ENCODE data around the gene ERICH4.
"Not testable (repeated sequence)": the region's sequence is repeated elsewhere in the genome, so short reads cannot be mapped to it uniquely, and the experiment has no call there.

Gene ERICH4

DNA sequence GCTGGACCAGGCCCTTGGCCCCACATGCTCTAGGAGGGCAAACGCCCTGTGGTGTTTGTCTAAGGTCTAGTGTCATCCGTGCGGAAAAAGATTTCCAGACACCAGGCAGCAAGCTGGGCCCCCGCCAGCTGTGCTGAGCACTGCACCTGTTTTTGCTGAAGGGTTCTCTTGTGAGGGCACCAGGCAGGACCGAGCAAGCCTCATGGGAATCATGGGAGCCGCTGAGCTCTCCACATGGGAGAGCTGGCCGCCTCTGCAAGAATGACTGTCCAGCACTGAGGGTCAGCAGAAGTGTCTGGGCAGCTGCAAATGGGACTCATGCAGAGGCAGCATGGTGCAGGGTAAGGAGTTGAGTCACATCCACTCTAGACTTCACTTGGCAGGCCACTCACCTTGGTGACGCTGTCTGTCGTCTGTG, 27.8 kb upstream of the ERICH4 start:
- peak; percentile 97 for DNase-seq

DNA sequence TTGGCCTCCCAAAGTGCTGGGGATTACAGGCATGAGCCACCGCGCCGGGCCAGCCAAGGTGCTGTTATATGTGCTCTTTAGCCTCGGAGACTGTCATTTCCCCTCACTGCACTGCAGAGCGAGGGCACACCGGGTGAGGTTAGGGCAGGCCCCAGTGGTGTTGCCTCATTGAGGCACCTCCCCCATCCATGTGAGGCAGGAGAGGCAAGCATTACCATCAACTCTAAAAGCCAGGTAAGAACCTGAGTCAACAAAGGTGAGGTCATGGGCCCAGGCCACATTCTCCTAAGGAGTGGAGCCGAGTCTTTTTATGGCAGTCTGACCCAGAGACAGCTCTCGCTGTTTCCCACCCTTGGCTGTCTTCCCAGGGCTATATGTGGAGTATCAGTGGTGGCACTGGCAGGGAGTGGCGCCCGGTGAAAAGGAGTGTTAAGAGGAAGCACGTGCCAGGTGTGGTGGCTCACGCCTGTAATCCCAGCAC, 26.7 kb upstream of the ERICH4 start:
- DNase-seq: peak; percentile 97

DNA sequence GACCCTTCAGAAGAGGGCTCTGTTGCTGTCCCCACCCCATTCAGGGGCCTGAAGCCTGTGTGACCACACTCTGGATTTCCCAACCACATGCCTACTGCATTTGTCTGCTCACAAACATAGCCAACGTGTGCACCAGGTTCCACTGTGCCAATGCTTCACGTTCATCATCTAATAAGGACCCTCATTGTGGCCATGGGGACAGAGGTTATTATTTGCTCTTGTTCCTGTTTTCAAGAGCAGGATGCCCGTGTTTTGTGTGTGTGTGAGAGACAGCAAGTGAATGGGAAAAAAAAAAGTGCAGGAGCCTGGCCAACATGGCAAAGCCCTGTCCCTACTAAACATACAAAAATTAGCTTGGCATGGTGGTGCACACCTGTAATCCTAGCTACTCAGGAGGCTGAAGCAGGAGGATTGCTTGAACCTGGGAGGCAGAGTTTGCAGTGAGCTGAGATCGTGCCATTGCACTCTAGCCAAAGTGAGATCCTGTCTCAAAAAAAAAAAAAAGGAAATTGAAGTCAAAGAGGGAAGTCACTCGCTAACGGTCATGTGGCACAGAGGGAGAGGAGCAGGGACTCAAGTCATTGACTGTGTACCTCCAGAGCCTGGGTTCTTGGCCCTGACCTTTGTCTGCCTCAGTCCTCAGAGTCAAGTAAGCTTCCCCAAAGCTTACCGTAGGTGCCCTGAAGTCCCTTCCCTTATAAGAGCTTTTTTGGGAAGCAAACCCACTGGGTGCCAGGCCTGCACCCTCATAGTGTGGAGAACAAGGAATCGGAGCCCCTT, 22.7 kb upstream of the ERICH4 start:
- DNase-seq: peak; percentile 85

DNA sequence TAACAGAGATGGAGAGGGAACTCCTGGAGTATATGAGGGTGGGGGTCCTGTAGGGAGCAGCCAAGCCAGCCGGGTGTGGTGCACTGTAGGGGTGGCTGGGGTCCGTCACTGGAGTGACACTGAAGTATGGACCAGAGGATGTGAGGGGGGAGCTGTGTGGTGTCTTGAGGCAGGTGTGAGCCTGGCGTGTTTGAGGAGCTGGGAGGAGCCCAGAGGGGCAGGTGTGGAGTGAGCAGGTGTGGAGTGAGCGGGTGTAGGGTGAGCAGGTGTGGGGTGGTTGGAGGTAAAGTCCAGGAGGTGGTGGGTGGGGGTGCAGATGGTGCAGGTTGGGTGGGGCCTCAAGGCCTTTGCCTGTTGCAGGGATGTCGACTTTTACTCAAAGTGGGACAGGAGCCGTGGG, 21.6 kb upstream of the ERICH4 start:
- DNase-seq: peak; percentile 86

DNA sequence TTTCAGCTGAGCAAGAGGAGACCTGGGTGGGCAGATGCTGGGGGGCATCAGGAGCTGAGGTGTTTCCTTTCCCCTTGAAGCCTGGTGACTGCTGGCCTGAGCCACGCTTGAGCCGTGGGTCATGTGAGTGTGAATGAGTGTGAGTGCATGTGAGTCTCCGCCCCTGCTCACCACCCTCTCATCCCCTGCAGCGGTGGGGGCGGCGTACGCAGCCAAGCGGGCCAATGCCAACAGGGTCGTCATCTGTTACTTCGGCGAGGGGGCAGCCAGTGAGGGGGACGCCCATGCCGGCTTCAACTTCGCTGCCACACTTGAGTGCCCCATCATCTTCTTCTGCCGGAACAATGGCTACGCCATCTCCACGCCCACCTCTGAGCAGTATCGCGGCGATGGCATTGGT, 21.0 kb upstream of the ERICH4 start:
- no peak for DNase-seq

DNA sequence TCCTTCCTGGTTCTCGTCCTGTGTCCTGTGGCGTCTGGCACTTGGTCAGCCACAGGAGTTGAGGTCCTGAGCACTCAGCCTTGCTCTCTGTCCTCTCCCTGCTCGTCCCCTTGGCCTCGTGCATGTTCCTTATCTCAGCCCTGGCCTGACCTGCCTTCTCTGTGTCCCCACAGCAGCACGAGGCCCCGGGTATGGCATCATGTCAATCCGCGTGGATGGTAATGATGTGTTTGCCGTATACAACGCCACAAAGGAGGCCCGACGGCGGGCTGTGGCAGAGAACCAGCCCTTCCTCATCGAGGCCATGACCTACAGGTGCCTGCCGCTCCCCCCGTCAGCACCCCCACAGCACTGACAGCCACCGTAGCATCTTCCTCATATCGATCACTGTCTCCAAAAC, 20.5 kb upstream of the ERICH4 start:
- DNase-seq: no peak

DNA sequence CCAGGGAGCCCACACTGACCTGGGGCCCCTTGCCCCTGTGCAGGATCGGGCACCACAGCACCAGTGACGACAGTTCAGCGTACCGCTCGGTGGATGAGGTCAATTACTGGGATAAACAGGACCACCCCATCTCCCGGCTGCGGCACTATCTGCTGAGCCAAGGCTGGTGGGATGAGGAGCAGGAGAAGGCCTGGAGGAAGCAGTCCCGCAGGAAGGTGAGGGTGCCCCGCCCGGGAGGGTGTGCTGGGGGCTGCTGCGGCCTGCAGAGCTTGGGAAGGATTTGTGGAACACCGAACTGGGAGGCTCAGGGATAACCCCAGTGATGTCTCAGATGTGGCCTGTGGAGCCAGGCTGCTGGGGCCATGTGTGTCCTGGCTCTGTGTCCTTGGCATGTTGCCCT, 20.0 kb upstream of the ERICH4 start:
- no peak for DNase-seq

DNA sequence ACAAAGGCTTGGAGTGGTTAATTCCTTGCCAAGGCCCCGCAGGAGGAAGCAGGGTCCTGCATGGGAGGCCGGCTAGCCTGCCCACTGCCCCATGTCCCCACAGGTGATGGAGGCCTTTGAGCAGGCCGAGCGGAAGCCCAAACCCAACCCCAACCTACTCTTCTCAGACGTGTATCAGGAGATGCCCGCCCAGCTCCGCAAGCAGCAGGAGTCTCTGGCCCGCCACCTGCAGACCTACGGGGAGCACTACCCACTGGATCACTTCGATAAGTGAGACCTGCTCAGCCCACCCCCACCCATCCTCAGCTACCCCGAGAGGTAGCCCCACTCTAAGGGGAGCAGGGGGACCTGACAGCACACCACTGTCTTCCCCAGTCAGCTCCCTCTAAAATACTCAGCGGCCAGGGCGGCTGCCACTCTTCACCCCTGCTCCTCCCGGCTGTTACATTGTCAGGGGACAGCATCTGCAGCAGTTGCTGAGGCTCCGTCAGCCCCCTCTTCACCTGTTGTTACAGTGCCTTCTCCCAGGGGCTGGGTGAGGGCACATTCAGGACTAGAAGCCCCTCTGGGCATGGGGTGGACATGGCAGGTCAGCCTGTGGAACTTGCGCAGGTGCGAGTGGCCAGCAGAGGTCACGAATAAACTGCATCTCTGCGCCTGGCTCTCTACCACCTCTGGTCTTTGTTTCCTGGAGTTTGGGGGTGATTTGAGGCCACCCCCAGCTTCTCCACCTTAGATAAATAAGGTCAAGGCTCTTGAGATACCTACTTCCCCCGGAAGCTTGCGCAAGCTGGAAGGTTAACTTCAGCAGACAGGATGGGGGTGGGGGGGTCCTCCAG, 18.4 kb upstream of the ERICH4 start:
- DNase-seq: no peak

DNA sequence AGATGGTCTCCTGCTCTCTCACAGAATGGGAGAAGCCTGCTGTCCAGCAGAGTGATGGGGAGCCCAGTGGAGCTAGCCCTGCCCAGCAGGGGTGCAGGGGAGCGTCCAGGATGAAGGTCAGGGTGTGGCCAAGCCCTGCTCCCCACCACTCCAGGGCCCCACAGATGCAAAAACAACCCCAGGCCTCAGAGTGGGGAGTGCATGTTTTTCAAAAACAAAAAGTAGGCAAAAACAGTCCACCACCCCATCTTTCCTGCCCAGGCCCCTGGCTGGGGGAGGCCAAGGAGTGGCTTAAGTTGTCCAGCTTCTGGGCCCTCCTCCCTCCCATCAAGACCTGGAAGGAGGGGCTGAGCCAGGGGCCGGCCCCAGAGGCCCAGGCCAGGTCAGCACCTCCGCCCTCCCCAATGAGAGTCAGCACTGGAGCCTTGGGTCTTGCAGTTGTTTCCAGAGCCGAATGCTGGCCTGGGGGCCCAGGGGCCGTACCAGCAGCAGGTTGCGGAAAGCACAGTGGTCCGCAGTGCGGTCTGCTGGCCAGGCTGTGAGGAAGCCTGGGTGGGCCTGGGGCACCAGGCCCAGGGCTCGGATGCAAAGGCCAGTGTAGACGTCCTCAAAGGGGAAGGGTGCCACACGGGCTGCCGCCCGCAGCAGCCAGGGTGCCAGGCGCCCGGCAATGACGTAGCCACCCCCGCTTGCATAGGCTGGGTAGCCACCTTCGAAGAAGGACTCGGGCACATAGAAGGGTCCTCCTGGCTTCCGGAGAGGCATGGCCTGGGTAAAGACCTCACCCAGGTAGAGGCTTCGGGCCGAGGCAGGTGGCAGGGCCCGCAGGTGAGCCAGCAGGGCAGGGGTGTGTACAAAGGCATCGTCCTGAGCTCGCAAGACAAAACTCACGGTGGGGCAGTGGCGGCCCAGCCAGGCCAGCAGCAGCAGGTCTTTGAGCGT, 17.5 kb upstream of the ERICH4 start:
- DNase-seq: no peak

DNA sequence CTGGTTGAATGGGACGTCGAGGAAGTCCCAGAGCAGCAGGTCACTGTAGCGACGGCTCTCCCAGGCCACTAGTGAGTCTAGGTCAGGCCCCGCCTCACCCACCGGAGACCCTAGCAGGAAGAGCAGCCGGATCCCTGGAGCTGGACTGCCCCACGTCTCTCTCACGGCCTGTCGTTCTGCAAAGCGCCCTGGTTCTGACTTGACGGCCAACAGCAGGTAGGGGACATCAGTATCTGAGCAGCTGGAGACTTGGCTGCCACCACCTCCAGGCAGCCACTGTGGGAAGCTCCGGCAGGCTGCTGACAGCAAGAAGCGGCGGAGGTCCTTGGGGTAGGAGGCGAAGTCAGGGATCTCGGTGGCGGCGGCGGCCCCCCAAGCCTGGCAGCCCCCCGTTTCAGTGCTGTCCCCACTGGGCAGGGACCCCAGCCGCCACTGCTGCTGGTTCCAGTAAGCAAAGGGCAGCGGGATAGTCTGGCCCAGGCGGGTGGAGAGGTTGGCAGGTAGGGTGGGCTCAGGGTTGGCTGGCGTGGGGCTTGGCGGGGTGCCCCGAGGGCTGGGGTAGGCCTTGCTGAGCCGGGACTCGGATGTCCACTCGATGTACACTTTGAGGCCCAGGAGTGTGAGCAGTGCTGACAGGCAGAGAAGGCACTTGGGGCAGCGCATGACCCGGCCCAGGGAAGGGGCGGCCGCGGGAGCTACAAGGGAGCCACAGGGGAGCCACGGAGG, 16.7 kb upstream of the ERICH4 start:
- DNase-seq: no peak

DNA sequence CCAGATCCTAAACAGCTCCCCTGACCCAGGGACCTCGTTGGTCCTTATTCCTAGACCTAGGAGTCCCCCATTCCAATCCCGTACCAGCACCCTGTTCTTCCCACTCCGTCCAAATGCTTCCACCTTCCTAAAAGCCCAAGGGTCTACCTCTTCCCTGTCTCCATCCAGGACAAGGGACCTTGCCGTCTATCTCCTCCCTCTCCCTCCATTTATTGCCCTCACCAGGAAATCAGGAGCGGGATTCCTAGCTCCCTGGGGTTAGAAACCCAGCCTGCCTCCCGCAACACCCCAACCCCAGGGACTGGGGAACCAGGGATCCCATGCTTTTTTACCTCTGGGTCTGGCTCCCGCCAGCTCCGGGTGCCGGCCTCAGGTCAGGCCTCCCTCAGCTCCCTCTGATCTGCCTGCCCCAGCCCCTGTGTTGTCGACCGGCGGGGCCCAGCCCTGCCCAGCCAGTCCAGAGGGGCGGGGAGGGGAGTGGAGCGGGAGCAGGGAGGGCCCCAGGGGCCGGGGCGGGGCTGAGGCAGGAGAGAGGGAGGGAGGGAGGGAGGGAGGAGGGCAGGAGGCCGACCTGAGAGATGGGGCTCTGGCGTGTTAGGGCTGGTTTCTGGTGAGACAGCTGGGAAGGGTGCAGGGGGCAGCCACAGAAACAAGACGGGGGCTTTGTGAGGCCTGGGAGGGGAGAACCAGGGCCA, 15.9 kb upstream of the ERICH4 start, which contains the start of gene B3GNT8:
Gene B3GNT8 (minus strand): TSS at position 423 of the 695 bp plus-strand sequence. CDS start 596 bp downstream, outside the sequence.
- DNase-seq: peak; percentile 86

DNA sequence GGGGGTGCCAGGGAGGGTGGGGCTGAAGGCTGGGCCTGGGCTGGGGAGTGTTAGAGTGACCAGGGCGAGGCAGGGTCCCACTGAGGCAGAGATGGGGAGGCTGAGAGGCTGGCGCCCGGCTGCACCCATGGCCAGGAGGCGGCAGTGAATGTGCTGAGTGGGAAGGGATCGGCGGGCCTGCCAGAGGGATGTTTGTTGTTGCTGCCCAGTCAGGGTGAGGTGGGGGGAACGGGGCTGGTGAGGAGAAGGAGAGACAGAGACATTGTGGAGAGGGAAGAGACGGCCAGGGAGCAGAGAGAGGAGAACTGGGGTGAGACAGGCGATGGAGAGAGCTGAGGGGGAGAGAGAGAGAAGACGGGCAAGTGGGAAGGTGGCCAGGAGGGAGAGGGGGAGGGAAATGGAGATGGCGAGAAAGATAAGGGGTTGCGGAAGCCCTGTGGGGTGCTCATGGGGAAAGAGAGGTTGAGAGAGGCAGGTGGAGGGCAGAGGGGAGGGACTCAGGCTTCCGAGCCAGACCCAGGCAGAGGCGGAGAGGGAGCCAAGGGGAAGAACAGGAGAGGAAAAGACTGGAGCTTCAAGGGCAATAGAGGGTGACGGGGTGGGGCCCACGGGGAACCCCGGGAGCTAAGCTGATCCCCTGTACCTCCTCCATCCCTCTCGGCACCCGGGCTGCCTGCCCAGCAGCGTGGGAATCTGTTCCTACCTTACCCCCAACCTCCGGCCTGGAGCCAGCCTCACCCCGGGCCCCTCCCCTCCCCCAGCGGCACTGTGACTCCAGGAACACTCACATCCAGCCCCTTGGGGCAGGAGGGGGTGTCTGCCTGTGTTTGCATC, 15.1 kb upstream of the ERICH4 start:
- DNase-seq: peak; percentile 50

DNA sequence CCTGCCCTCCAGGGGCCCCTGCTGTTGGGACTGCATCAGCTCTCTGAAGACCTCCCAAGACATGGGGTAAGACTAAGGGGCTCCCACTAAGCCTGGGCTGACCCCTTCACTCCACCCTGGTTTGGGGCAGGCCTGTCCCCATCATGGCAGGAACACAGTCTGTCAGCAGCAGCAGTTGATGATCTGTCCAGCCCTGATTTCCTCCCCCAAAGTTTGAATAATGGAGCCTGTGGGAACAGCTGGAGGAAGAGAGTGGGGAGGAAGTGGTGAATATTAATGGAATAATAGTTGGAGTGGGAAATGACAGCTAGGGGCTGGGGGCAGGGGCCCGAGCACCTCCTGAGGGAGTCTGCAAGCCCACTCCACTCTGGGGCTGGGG, 14.5 kb upstream of the ERICH4 start:
- DNase-seq: no peak

DNA sequence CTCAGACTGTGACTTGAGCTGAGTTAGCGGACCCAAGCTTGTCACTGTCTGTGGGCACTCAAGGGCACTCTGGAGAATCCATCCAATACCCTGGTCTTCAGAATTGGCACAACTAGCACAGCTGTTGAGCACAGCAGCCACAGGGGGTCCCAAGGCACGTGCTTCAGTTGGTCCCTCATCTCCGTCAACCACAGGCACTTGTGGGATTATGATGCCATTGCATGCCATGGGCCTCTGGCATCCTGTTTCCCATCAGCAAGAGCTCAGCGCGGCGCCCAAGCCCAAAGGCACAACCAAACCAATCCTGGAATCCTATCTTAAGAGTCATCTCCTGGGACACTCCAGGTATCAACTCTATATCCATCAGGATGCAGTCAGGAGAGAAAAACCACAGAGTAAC, 12.0 kb upstream of the ERICH4 start:
- DNase-seq: no peak

DNA sequence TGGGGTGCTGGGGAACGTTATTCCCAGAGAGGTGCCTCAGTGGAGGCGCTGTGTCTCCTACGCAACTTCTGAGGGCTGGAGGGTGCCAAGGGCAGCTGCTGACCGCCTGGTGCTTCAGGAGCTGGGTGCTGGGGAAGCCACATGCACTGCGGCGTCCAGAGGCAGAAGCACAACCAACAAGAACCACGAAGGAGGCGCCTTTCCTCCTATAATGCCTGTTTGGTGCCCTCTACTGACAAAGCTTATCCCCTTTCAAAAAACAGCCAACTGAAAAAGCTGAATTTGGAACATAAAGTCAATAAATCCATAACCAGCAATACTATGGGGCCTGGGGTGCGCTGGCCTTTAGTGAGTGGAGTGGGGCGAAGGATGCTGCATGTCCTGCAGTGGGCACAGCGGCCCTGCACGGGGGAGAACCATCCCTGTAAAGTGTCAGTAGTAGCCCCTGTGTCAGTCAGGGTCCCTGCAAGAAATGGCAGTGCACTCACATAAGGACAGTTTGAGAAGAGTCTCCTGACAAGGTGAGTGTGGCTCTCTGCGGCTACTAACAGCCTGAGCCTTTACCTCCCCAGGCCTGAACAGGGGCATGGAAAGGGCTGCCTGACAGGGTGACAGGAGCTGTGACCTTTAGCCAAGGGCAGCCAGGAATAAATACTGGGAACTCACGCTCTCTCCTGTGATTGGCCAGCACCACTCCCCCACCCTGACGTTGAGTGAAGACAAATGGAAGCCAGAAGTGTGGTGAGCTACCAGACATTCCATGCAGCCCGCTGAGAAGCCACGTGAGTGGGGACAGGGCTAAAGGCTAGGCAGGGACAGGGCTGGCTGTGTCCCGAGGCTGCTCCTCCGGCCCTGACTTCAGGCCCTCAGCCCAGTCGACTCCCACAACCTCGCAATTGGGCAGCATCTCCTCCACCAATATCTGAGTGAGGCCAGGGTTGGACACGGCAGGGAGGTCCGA, 11.2 kb upstream of the ERICH4 start:
- DNase-seq: peak; percentile 26

DNA sequence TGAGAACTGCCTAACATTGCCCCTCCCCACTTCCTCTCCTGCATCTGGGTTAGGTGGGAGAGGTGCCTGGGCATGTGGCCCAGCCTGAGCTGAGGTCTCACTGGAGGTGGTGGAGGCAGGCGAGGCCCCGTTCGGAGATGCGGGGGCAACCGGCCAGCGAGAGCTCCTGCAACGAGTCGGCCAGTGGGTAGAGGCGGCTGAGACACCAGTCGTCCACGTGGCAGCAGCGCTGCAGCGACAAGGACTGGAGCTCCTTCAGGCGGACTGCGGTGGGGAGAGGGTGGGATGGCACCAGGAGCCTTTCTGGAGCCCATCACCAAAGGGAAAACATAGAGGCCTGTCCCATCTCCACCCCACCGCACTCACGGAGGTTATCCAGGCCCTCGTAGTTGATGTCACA, 9.8 kb upstream of the ERICH4 start:
- no peak for DNase-seq

DNA sequence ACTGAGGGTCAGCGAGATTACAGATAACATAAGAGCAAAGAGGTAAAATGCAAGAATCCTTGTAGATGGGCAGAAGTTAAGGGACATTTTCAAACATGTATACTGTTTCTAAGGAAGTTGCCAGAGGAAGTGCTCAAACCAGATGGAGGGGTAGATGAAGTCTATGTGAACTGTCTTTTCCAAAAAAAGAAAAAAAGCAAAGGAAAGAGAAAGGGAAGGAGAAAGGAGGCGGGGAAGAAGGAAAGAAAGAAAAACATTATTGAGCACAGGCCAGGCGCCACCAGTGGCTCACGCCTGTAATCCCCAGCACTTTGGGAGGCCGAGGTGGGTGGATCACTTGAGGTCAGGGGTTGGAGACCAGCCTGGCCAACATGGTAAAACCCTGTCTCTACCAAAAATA, 8.5 kb upstream of the ERICH4 start:
- no peak for DNase-seq

DNA sequence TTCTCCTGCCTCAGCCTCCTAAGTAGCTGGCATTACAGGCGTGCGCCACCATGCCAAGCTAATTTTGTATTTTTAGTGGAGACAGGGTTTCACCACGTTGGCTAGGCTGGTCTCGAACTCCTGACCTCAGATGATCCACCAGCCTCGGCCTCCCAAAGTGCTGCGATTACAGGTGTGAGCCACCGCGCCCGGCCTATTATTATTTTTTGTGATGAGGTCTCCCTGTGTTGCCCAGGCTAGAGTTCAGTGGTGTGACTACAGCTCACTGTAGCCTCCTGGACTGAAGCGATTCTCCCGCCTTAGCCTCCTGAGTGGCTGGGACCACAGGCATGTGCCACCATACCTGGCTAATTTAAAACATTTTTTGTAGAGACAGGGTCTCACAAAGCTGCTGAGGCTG, 7.6 kb upstream of the ERICH4 start:
- not testable (repeated sequence) for DNase-seq

DNA sequence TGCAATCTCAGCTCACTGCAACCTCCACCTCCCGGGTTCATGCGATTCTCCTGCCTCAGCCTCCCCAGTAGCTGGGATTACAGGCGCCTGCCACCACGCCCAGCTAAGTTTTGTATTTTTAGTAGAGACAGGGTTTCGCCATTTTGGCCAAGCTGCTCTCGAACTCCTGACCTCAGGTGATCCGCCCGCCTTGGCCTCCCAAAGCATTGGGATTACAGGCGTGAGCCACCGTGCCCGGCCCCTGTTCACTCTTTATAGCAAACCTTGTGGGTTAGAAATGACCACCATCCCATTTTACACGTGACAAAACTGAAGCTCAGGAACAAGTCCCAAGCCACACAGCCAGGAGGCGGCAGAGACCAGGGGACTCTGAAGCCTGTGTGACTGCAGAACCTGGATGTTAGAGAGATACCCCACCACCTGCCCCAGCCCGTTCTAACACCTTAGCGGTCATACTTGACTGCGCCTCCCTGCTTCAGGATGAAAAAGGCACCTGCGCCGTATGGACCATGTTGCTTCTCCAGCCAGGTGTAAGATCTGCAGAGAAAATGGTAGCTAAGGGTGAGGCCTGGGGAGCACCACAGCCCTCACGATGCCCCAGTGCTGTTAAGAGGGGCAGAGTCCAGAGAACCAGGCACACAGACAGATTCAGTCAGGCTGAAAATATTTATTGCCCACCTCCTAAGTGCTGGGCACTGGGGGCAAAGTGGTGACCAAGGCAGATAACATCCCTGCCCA, 6.9 kb upstream of the ERICH4 start:
- DNase-seq: no peak

Data from NCI-H2029 (cell line).